Breast epithelium (tissue), 3 donors: ENCODE measurements around the gene SUSD6.

ENCODE experiments used
- POLR2A ChIP-seq: fragments of 450-650 bp; IDR thresholded peaks from one replicate; pipeline ENCODE4 v1.6.1; 2016; ENCODE audit warnings: antibody characterized with exemption, mild to moderate bottlenecking, moderate library complexity
- TF ChIP-seq, protein P1 (sequence below), 3 donors: fragments of 450-650 bp; IDR thresholded peaks; one replicate each; pipeline ENCODE4 v1.5.1; 2016 to 2017; ENCODE audit warnings: antibody characterized with exemption in 3 of 3, mild to moderate bottlenecking in 3 of 3, moderate library complexity in 3 of 3

DNA sequence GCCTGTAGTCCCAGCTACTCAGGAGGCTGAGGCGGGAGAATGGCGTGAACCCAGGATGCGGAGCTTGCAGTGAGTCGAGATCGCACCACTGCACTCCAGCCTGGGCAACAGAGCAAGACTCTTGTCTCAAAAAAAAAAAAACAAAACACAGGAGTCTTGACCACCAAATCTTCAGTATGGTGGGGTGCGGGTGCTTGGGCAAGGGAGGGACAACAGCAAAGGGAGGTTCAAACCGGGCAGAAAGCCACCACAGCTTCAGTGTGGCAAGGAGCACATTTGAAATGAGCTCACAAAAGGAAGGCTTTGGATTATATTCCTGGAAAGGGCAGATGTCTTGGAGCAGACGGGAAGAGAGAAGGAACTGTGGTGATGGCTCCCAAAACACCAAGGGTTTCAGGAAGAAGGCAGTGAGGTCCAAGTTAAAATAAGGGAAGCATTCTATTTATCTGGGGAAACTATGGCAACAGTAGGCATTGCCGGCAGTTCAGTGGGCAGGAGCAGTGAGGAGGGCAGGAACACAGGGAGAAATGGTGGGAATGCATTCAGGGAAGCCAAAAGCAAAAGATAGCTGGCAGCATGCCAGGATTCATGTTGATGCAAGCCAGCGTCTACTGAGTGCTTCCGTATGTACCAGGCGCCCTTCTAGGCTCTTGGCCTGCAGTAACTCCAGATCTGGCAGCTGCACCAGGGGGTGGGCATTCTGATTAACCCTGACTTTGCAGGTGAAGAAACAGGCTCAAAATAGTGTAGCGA is 104.5 kb downstream of the SUSD6 start:
- TF ChIP-seq, protein P1, sequence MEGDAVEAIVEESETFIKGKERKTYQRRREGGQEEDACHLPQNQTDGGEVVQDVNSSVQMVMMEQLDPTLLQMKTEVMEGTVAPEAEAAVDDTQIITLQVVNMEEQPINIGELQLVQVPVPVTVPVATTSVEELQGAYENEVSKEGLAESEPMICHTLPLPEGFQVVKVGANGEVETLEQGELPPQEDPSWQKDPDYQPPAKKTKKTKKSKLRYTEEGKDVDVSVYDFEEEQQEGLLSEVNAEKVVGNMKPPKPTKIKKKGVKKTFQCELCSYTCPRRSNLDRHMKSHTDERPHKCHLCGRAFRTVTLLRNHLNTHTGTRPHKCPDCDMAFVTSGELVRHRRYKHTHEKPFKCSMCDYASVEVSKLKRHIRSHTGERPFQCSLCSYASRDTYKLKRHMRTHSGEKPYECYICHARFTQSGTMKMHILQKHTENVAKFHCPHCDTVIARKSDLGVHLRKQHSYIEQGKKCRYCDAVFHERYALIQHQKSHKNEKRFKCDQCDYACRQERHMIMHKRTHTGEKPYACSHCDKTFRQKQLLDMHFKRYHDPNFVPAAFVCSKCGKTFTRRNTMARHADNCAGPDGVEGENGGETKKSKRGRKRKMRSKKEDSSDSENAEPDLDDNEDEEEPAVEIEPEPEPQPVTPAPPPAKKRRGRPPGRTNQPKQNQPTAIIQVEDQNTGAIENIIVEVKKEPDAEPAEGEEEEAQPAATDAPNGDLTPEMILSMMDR (IDR thresholded peaks at IDR 0.05), result no peak
- no peak for TF ChIP-seq POLR2A
